Mononuclear cell (primary cell): Measurements from ENCODE around the gene TBC1D4. TPM values are rescaled to one million over a fixed set of nuclear protein-coding genes. Genes with fewer than 3 reads are reported as not detected.

Experiments
- H3K27me3 ChIP-seq: 2 replicates; pipeline ENCODE4 v1.6.0; 2011; ENCODE audit warnings: low read length, control low read depth; ENCODE audit not compliant: insufficient read depth
- H3K4me1 ChIP-seq: 2 replicates; pipeline ENCODE4 v1.5.1; 2011; ENCODE audit warnings: mild to moderate bottlenecking, low read length, control low read depth; ENCODE audit not compliant: insufficient read depth
- H3K4me3 ChIP-seq: 2 replicates; pipeline ENCODE4 v1.5.1; 2011; ENCODE audit warnings: mild to moderate bottlenecking, low read length, moderate library complexity
- H3K9me3 ChIP-seq: 2 replicates; pipeline ENCODE4 v1.5.1; 2011; ENCODE audit warnings: low read depth, mild to moderate bottlenecking, control low read depth, low read length
- total RNA-seq: library from RNA; depleted of rRNA; stranded (reverse); fragments of >200 nt; gene quantifications from one replicate; pipeline ENCODE4 v1.2.3, GENCODE V29; 2012

The TBC1D4 gene
- total RNA-seq, 1 donor, result 34.5 TPM

- Histone ChIP-seq H3K4me1 (no peaks in the 10 kb centered on the region), H3K9me3 (no peaks in the 10 kb centered on the region), H3K4me3 (no peak overlapping the region), H3K27me3 (no peaks in the 10 kb centered on the region)
Observed at GRCh38 chr13:75334634-75335447, 147.1 kb downstream of the TBC1D4 start.

GRCh38 chr13:75333103-75333502 lies 148.9 kb downstream of the TBC1D4 start:
- Histone ChIP-seq H3K9me3 (no peaks in the 10 kb centered on the region), H3K4me1 (no peaks in the 10 kb centered on the region), H3K4me3 (no peak overlapping the region), H3K27me3 (no peaks in the 10 kb centered on the region)

GRCh38 chr13:75331792-75332349 lies 150.1 kb downstream of the TBC1D4 start:
- Histone ChIP-seq H3K4me1 (peaks cover 2% of the 10 kb centered on the region), H3K27me3 (no peaks in the 10 kb centered on the region), H3K4me3 (no peak overlapping the region), H3K9me3 (no peaks in the 10 kb centered on the region)

GRCh38 chr13:75330770-75331169 lies 151.2 kb downstream of the TBC1D4 start:
- Histone ChIP-seq H3K9me3 (no peaks in the 10 kb centered on the region), H3K4me1 (peaks cover 13% of the 10 kb centered on the region), H3K27me3 (no peaks in the 10 kb centered on the region), H3K4me3 (no peak overlapping the region)

- H3K4me3 ChIP-seq, result no peak overlapping the region
- H3K9me3 ChIP-seq, result no peaks in the 10 kb centered on the region
- peaks cover 13% of the 10 kb centered on the region for H3K4me1 ChIP-seq
- no peaks in the 10 kb centered on the region for H3K27me3 ChIP-seq
Observed at GRCh38 chr13:75329723-75330122, 152.2 kb downstream of the TBC1D4 start.

- H3K4me1 ChIP-seq, result peaks cover 13% of the 10 kb centered on the region
- H3K27me3 ChIP-seq, result no peaks in the 10 kb centered on the region
Observed at GRCh38 chr13:75329097-75329496, 152.9 kb downstream of the TBC1D4 start.

GRCh38 chr13:75327135-75327510 lies 154.8 kb downstream of the TBC1D4 start:
- H3K9me3 ChIP-seq, result no peaks in the 10 kb centered on the region
- no peaks in the 10 kb centered on the region for H3K27me3 ChIP-seq
- H3K4me3 ChIP-seq, result no peak overlapping the region
- H3K4me1 ChIP-seq, result peaks cover 13% of the 10 kb centered on the region

More at GRCh38 chr13:75329097-75329496, 152.9 kb downstream of the TBC1D4 start:
- Histone ChIP-seq H3K4me3 (no peak overlapping the region), H3K9me3 (no peaks in the 10 kb centered on the region)

- Histone ChIP-seq H3K27me3 (no peaks in the 10 kb centered on the region), H3K4me3 (peak overlapping the region; percentile 39), H3K4me1 (peaks cover 13% of the 10 kb centered on the region)
Observed at GRCh38 chr13:75326173-75327134, 155.5 kb downstream of the TBC1D4 start.

GRCh38 chr13:75325711-75326110 lies 156.3 kb downstream of the TBC1D4 start:
- peaks cover 13% of the 10 kb centered on the region for H3K4me1 ChIP-seq
- no peaks in the 10 kb centered on the region for H3K27me3 ChIP-seq
- H3K9me3 ChIP-seq, result no peaks in the 10 kb centered on the region
- peak overlapping the region; percentile 39 for H3K4me3 ChIP-seq

More at GRCh38 chr13:75326173-75327134, 155.5 kb downstream of the TBC1D4 start:
- no peaks in the 10 kb centered on the region for H3K9me3 ChIP-seq

- peaks cover 13% of the 10 kb centered on the region for H3K4me1 ChIP-seq
- H3K27me3 ChIP-seq, result no peaks in the 10 kb centered on the region
- H3K9me3 ChIP-seq, result no peaks in the 10 kb centered on the region
- H3K4me3 ChIP-seq, result no peak overlapping the region
Observed at GRCh38 chr13:75324413-75324940, 157.5 kb downstream of the TBC1D4 start.

- Histone ChIP-seq H3K9me3 (no peaks in the 10 kb centered on the region), H3K4me3 (no peak overlapping the region), H3K4me1 (peaks cover 6% of the 10 kb centered on the region), H3K27me3 (no peaks in the 10 kb centered on the region)
Observed at GRCh38 chr13:75321084-75321483, 160.9 kb downstream of the TBC1D4 start.

- H3K4me3 ChIP-seq, result no peak overlapping the region
- no peaks in the 10 kb centered on the region for H3K9me3 ChIP-seq
- H3K4me1 ChIP-seq, result peaks cover 3% of the 10 kb centered on the region
- H3K27me3 ChIP-seq, result no peaks in the 10 kb centered on the region
Observed at GRCh38 chr13:75319254-75319653, 162.7 kb downstream of the TBC1D4 start.

GRCh38 chr13:75318138-75318833 lies 163.7 kb downstream of the TBC1D4 start:
- Histone ChIP-seq H3K9me3 (no peaks in the 10 kb centered on the region), H3K4me1 (peaks cover 3% of the 10 kb centered on the region), H3K27me3 (no peaks in the 10 kb centered on the region), H3K4me3 (no peak overlapping the region)

- Histone ChIP-seq H3K4me1 (peaks cover 9% of the 10 kb centered on the region), H3K4me3 (no peak overlapping the region), H3K9me3 (no peaks in the 10 kb centered on the region), H3K27me3 (no peaks in the 10 kb centered on the region)
Observed at GRCh38 chr13:75316427-75316826, 165.5 kb downstream of the TBC1D4 start.
